Cardiac muscle cell (in vitro differentiated cells and primary cell): ENCODE measurements around the gene MORF4L2. TPM values are rescaled to one million over a fixed set of nuclear protein-coding genes. Genes with fewer than 3 reads are reported as not detected.
"Not testable (repeated sequence)": the region's sequence is repeated elsewhere in the genome, so short reads cannot be mapped to it uniquely, and the experiment has no call there.

ENCODE experiments used
- DNase-seq, 2 donors: peaks; one replicate each; pipeline versions ENCODE4 v3.0.0 to v3.0.0-alpha.2; 2010 to 2017; ENCODE audit warnings: low read depth in 1 of 2, low spot score in 1 of 2
- H3K27ac ChIP-seq: fragments of 200-600 bp; sonication (generic); 2 replicates; pipeline ENCODE4 v1.5.1; 2016
- H3K27me3 ChIP-seq: fragments of 200-600 bp; sonication (generic); 2 replicates; pipeline ENCODE4 v1.6.0; 2016; ENCODE audit warnings: control low read depth
- H3K36me3 ChIP-seq: fragments of 200-600 bp; sonication (generic); 2 replicates; pipeline ENCODE4 v1.5.1; 2016; ENCODE audit warnings: control low read depth
- H3K4me1 ChIP-seq: fragments of 200-600 bp; sonication (generic); 2 replicates; pipeline ENCODE4 v1.8.1; 2017; ENCODE audit warnings: low read depth, mild to moderate bottlenecking, mixed run types
- H3K4me3 ChIP-seq: fragments of 200-600 bp; sonication (generic); 2 replicates; pipeline ENCODE4 v1.5.1; 2016; ENCODE audit warnings: mild to moderate bottlenecking
- H3K9me3 ChIP-seq: fragments of 200-600 bp; sonication (generic); 2 replicates; pipeline ENCODE4 v1.5.1; 2017; ENCODE audit warnings: low read depth, mild to moderate bottlenecking, control low read depth
- CTCF ChIP-seq: IDR thresholded peaks from 2 replicates; pipeline ENCODE4 v1.5.1; 2012; ENCODE audit warnings: low read depth, mild to moderate bottlenecking, low read length
- polyA plus RNA-seq: library from polyadenylated mRNA; unstranded; fragments of >200 nt; fragmentation: Nextera tagmentation; extraction: Ambion mirVana; gene quantifications from 2 replicates; pipeline ENCODE4 v1.2.1, GENCODE V29; 2016
- total RNA-seq: library from RNA; depleted of rRNA; stranded (reverse); fragments of >200 nt; gene quantifications from 2 replicates; pipeline ENCODE4 v1.2.3, GENCODE V29; 2016

MORF4L2 gene
- total and polyA plus RNA-seq, 2 experiments from 2014 or later, result 629 to 796 TPM

GRCh38 chrX:103658681-103659433, 27.6 kb downstream of the MORF4L2 start:
- Histone ChIP-seq H3K36me3 (no peaks in the 10 kb centered on the region), H3K27ac (no peak overlapping the region), H3K9me3 (no peaks in the 10 kb centered on the region), H3K27me3 (peaks cover 2% of the 10 kb centered on the region), H3K4me3 (no peak overlapping the region), H3K4me1 (no peaks in the 10 kb centered on the region)
- DNase-seq, result no peak
- TF ChIP-seq CTCF, result no peak

GRCh38 chrX:103657066-103657465, 29.4 kb downstream of the MORF4L2 start:
- H3K27me3 ChIP-seq, H3K4me3 ChIP-seq, H3K9me3 ChIP-seq, H3K4me1 ChIP-seq, H3K27ac ChIP-seq, H3K36me3 ChIP-seq, DNase-seq: not testable (repeated sequence)

- Histone ChIP-seq H3K4me3 (no peak overlapping the region), H3K27me3 (no peaks in the 10 kb centered on the region)
Observed at GRCh38 chrX:103656617-103657016, 29.9 kb downstream of the MORF4L2 start.

GRCh38 chrX:103655230-103656000, 31.1 kb downstream of the MORF4L2 start:
- DNase-seq, H3K9me3 ChIP-seq, H3K4me3 ChIP-seq, H3K27me3 ChIP-seq, H3K36me3 ChIP-seq, H3K4me1 ChIP-seq, H3K27ac ChIP-seq: not testable (repeated sequence)

More at GRCh38 chrX:103656617-103657016, 29.9 kb downstream of the MORF4L2 start:
- Histone ChIP-seq H3K27ac (no peak overlapping the region), H3K36me3 (no peaks in the 10 kb centered on the region), H3K9me3 (no peaks in the 10 kb centered on the region), H3K4me1 (no peaks in the 10 kb centered on the region)
- no peak for DNase-seq
- no peak for TF ChIP-seq CTCF

GRCh38 chrX:103651151-103651773, 35.2 kb downstream of the MORF4L2 start:
- no peak overlapping the region for H3K4me3 ChIP-seq
- H3K27ac ChIP-seq, result no peak overlapping the region
- no peaks in the 10 kb centered on the region for H3K9me3 ChIP-seq
- H3K27me3 ChIP-seq, result no peaks in the 10 kb centered on the region
- no peak for DNase-seq
- TF ChIP-seq CTCF, result no peak
- no peaks in the 10 kb centered on the region for H3K36me3 ChIP-seq
- no peaks in the 10 kb centered on the region for H3K4me1 ChIP-seq

- Histone ChIP-seq H3K27ac (no peak overlapping the region), H3K36me3 (no peaks in the 10 kb centered on the region), H3K9me3 (no peaks in the 10 kb centered on the region), H3K4me1 (no peaks in the 10 kb centered on the region), H3K4me3 (no peak overlapping the region), H3K27me3 (no peaks in the 10 kb centered on the region)
- DNase-seq, result no peak
- TF ChIP-seq CTCF, result no peak
Observed at GRCh38 chrX:103647630-103648029, 38.9 kb downstream of the MORF4L2 start.
